SK-N-MC (cell line): Measurements from ENCODE around the gene HOXB4.
"Not testable (repeated sequence)": the region's sequence is repeated elsewhere in the genome, so short reads cannot be mapped to it uniquely, and the experiment has no call there.

Source experiments
- DNase-seq: peaks from one replicate; pipeline ENCODE4 v3.0.0-alpha.2; 2011; ENCODE audit warnings: low read depth, low spot score
- H3K27ac ChIP-seq: fragments of 200-600 bp; sonication (generic); 2 replicates; pipeline ENCODE4 v1.5.1; 2016; ENCODE audit warnings: mixed run types
- H3K36me3 ChIP-seq: fragments of 200-600 bp; sonication (generic); 2 replicates; pipeline ENCODE4 v1.6.1; 2017; ENCODE audit warnings: antibody characterized with exemption, low read length, mixed read lengths; ENCODE audit not compliant: insufficient read depth
- H3K4me3 ChIP-seq: fragments of 200-600 bp; sonication (generic); 2 replicates; pipeline ENCODE4 v1.5.1; 2016
- H3K9ac ChIP-seq: fragments of 200-600 bp; sonication (generic); 2 replicates; pipeline ENCODE4 v1.8.0; 2017; ENCODE audit warnings: mixed run types, mixed read lengths; ENCODE audit not compliant: insufficient read length
- H3K9me3 ChIP-seq: fragments of 200-600 bp; sonication (generic); 2 replicates; pipeline ENCODE4 v1.6.1; 2017; ENCODE audit warnings: low read depth, mild to moderate bottlenecking, antibody characterized with exemption, low read length, moderate library complexity, mixed read lengths
- EZH2 ChIP-seq: fragments of 200-600 bp; sonication (generic); IDR thresholded peaks from one replicate; pipeline ENCODE4 v1.6.1; 2017; ENCODE audit warnings: antibody characterized with exemption
- FOXP2 ChIP-seq: optimal IDR thresholded peaks from 2 replicates; pipeline ENCODE3; 2011; ENCODE audit warnings: mild to moderate bottlenecking, moderate library complexity; ENCODE audit not compliant: insufficient read depth; ENCODE audit errors: extremely low read length, control extremely low read depth
- POLR2AphosphoS5 ChIP-seq: IDR thresholded peaks from 2 replicates; pipeline ENCODE4 v1.6.1; 2012; ENCODE audit warnings: mild to moderate bottlenecking, low read depth, low read length, borderline replicate concordance

Gene HOXB4

DNA sequence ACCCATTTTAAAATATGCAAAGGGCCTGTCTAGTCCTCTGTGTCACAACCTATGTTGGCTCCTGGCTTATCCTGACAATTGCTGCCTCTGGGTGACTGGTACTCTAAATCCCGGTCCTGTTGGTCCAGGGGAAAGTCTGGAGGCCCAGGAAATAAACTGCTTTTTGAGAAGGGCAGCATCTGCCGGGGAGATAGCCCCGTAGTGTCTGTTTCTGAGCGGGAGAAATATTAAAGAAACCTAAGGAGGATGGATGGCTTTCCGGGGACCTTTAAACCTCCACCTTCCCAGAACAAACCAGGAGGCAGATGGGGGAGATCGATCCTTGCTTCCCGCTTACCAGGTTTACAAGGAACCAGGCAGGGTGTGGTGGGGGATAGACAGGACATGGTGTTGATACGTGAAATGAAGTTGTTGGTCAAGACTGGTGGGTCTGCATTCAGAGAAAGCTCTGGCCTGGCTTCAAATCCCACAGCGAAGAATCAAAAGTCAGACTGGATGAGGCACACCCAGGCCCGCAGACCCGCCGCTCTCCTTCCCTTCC, 37.0 kb downstream of the HOXB4 start:
- TF ChIP-seq EZH2 (no peak), FOXP2 (no peak), POLR2AphosphoS5 (no peak)
- H3K9ac ChIP-seq: no peak overlapping the region
- no peak overlapping the region for H3K27ac ChIP-seq
- DNase-seq: no peak
- no peak overlapping the region for H3K4me3 ChIP-seq
- no peaks in the 10 kb centered on the region for H3K9me3 ChIP-seq
- H3K36me3 ChIP-seq: no peaks in the 10 kb centered on the region

DNA sequence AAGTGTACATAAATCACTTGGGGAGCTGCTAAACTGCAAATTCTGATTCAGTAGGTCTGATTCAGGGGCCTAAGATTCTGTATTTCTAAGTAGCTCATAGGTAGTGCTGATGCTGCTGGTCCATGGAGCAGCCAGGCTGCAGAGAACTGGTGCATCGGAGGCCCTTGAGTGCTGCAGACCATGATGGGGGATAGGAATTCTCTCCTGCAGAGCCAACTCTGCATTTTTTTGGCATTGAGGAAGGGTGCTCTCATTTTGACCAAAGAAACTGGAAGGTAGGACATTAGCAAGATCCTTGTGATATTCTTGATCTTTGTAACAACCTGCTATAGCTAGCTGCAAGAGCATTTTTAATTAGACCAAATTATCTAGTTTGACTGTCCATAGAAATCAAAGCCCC, 37.9 kb downstream of the HOXB4 start:
- DNase-seq: no peak
- Histone ChIP-seq H3K4me3 (no peak overlapping the region), H3K9me3 (no peaks in the 10 kb centered on the region), H3K27ac (no peak overlapping the region), H3K9ac (no peak overlapping the region), H3K36me3 (no peaks in the 10 kb centered on the region)
- TF ChIP-seq POLR2AphosphoS5: no peak

DNA sequence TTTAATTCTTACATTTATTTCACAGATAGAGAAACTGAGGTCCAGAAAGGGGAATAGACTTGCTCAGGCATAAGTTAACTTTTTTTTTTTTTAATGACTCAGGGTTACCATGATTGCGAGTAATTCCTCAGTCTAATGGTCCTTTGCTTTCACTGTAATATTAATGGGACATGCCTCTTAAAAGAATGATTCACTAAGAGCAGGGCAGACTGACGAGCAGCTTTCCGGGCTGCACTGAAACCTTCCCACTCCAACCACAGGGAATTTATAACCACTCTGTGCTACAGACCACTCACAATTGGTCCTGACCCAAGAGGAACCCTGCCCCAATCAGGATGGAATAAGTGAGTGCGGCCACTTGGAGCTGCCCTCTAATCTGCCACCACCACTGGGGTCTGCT, 39.0 kb downstream of the HOXB4 start:
- no peak for TF ChIP-seq FOXP2
- TF ChIP-seq EZH2: no peak
- no peak for TF ChIP-seq POLR2AphosphoS5
- DNase-seq: no peak
- H3K9ac ChIP-seq: no peak overlapping the region
- H3K36me3 ChIP-seq: no peaks in the 10 kb centered on the region
- no peaks in the 10 kb centered on the region for H3K9me3 ChIP-seq
- no peak overlapping the region for H3K27ac ChIP-seq
- H3K4me3 ChIP-seq: no peak overlapping the region

DNA sequence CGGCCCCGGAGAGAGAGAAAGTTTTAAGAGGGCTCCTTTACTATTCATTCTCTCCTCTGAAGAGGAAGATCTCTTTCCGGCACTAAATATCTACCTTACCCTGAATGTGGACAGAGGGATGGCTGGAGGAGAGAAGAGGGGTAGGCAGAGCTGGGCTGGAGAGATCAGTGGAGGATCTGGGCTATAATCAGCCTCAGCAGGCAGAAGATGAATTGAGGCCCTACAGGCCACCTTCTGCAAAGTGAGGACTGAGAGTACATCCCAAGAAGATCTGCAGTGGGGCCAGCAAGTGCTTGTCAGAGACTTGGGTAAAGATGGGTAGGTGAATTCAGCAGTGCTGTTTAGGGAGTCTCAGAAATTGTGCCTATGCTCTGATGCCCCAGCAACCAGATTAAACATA, 40.8 kb downstream of the HOXB4 start:
- Histone ChIP-seq H3K27ac (no peak overlapping the region), H3K9me3 (no peaks in the 10 kb centered on the region), H3K9ac (no peak overlapping the region), H3K36me3 (no peaks in the 10 kb centered on the region), H3K4me3 (no peak overlapping the region)
- no peak for TF ChIP-seq FOXP2
- no peak for TF ChIP-seq POLR2AphosphoS5
- TF ChIP-seq EZH2: no peak
- no peak for DNase-seq

DNA sequence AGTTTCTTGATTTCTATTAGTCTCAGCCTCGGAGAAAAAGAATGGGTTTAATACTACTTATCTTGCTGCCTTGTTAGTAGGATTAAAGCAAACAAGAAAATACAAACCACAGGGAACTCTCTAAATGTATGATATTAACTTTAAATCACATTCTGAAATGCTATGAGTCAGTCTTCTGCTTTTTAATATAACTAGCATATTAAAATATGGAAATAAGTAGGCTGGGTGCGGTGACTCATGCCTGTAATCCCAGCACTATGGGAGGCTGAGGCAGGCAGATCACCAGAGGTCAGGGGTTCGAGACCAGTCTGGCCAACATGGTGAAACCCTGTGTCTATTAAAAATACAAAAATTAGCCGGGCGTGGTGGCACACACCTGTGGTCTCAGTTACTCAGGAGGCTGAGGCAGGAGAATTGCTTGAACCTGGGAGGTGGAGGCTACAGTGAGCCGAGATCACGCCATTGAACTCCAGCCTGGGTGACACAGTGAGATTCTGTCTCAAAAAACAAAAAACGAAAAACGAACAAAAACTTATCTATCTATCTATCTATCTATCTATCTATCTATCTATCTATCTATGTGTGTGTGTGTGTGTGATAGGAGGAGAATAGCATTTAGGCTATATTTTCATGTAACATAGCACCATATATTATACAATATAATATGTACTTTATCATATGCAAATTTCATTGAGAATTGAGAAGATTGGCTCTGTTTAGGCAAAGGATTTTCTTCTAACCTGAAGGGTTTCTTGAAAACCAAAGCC, 42.2 kb downstream of the HOXB4 start:
- H3K36me3 ChIP-seq, H3K9ac ChIP-seq, DNase-seq, H3K9me3 ChIP-seq, H3K4me3 ChIP-seq, H3K27ac ChIP-seq: not testable (repeated sequence)

DNA sequence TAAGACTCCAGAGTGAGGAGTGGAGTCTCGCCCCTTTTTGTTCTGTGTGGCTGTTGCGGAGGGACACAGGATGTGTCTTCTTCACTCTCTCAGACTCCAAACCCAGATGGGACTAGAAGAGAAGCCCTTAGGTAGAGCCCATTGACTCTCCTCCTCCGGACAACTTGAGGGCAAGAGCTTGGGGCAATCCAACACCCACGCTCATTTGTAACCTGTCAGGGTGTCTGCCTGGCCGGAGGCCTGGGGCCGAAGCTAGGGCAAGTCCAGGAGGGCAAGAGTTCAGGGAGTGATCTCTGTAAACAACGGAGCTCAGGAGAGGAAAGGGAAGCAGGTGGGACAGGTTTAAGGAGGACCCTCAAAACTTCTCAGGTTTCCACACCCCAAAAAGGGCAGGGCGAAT, 45.9 kb downstream of the HOXB4 start:
- TF ChIP-seq FOXP2: no peak
- no peak for TF ChIP-seq EZH2
- TF ChIP-seq POLR2AphosphoS5: no peak
- H3K36me3 ChIP-seq: no peaks in the 10 kb centered on the region
- H3K9ac ChIP-seq: no peak overlapping the region
- H3K4me3 ChIP-seq: no peak overlapping the region
- H3K9me3 ChIP-seq: no peaks in the 10 kb centered on the region
- H3K27ac ChIP-seq: no peak overlapping the region
- DNase-seq: no peak

DNA sequence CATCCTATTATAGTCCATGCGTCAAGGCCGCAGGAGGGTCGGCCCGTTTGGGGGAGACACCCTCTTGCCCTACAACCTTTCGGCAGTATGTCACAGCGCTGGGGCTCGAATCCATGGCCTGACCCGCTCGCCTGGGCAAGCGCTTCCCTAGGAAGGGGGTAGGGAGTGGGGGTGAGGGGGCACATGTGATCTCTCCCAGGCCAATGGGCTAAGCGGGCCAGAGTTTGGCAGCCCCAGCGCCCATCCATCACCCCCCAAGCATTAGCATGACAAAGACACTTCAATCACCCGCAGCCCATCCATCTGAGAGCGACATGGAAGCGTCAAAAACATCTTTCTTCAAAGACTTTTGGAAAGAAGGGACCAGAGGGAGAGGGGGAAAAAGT, 47.3 kb downstream of the HOXB4 start, which contains the start of gene HOXB1:
HOXB1 (minus strand) TSS at position 125 of the 386 bp plus-strand sequence; CDS start at position 18, 107 bp downstream.
- H3K36me3 ChIP-seq: no peaks in the 10 kb centered on the region
- no peak for DNase-seq
- H3K9me3 ChIP-seq: no peaks in the 10 kb centered on the region
- no peak within 1 kb of the TSS for H3K4me3 ChIP-seq
- no peak within 1 kb of the TSS for H3K9ac ChIP-seq
- H3K27ac ChIP-seq: no peak within 1 kb of the TSS
- TF ChIP-seq FOXP2: no peak
- TF ChIP-seq EZH2: no peak
- TF ChIP-seq POLR2AphosphoS5: no peak

DNA sequence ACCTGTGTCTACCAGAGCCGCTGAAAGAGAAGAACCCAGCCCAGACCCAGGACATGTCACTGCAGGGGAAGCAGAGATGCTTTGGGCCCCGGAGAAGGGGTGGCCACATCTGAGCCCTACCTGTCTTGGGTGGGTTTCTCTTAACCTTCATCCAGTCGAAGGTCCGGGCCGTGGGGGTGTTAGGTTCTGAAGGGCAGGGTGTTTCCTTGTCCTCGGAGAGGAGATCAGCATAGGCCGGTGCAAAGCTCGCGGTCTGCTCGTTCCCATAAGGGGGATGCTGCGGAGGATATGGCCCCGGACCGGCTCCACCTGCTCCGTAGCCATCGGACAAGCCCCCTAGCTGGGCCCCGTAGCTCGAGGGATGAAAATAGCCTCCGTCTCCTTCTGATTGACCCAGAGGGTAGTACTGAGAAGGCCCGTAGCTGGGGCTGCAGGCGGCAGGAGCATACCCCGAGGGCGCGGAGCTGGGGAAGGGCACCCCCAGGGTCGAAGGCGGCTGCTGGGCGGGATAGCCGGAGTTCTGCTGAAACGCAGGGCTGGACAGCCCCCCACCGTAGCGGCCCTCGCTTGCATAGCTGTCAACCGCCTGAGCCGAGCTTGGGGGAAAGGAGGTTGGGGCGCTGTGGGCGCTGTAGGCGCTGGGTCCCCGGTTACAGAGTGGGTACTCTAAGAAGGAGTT, 47.8 kb downstream of the HOXB4 start:
- no peak overlapping the region for H3K4me3 ChIP-seq

DNA sequence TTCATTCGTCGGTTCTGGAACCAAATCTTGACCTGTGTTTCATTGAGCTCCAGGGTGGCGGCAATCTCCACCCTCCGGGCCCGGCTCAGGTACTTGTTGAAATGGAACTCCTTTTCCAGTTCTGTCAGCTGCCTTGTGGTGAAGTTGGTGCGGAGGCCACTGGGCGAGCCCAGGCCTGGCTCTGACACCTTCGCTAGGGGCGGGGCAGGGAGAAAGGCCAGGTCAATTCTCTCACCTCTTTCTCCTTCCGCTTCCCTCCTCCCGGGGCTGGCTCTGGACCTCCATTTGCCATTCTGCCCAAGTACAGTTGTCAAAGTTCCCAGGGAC, 48.5 kb downstream of the HOXB4 start:
- H3K9me3 ChIP-seq: no peaks in the 10 kb centered on the region
- H3K27ac ChIP-seq: no peak overlapping the region
- TF ChIP-seq FOXP2 (no peak), POLR2AphosphoS5 (no peak), EZH2 (no peak)
- H3K9ac ChIP-seq: no peak overlapping the region
- H3K36me3 ChIP-seq: no peaks in the 10 kb centered on the region
- H3K4me3 ChIP-seq: no peak overlapping the region
- DNase-seq: no peak

More for the DNA sequence above, 47.8 kb downstream of the HOXB4 start:
- no peak for DNase-seq
- H3K36me3 ChIP-seq: no peaks in the 10 kb centered on the region
- H3K9ac ChIP-seq: no peak overlapping the region
- no peak overlapping the region for H3K27ac ChIP-seq
- TF ChIP-seq FOXP2: no peak
- H3K9me3 ChIP-seq: no peaks in the 10 kb centered on the region
